Measurements from ENCODE around the gene MED27.
A peak's percentile ranks its signal among the peaks of the same experiment; 100 is the strongest.

Gene MED27

GRCh38 chr9:131834721-131835120 is 244.9 kb downstream of the MED27 start:
- no peak for DNase-seq (ENCODE audit: low spot score)

- peak; percentile 6 for DNase-seq (ENCODE audit: low spot score)
Measured at GRCh38 chr9:131833906-131834305, 245.8 kb downstream of the MED27 start.

- no peak for DNase-seq (ENCODE audit: low spot score)
Measured at GRCh38 chr9:131833083-131833482, 246.6 kb downstream of the MED27 start.

GRCh38 chr9:131831380-131832165 is 248.1 kb downstream of the MED27 start:
- no peak for DNase-seq (ENCODE audit: low spot score)

- DNase-seq (ENCODE audit: low spot score), result no peak
Measured at GRCh38 chr9:131827821-131828369, 251.8 kb downstream of the MED27 start.

GRCh38 chr9:131826966-131827525 is 252.6 kb downstream of the MED27 start:
- no peak for DNase-seq (ENCODE audit: low spot score)

- no peak for DNase-seq (ENCODE audit: low spot score)
Measured at GRCh38 chr9:131826053-131826452, 253.6 kb downstream of the MED27 start.

GRCh38 chr9:131824953-131825495 is 254.6 kb downstream of the MED27 start:
- no peak for DNase-seq (ENCODE audit: low spot score)

- no peak for DNase-seq (ENCODE audit: low spot score)
Measured at GRCh38 chr9:131824155-131824594, 255.5 kb downstream of the MED27 start.

GRCh38 chr9:131823701-131824146 is 255.9 kb downstream of the MED27 start:
- DNase-seq (ENCODE audit: low spot score), result no peak

- no peak for DNase-seq (ENCODE audit: low spot score)
Measured at GRCh38 chr9:131818089-131818488, 261.6 kb downstream of the MED27 start.

- no peak for DNase-seq (ENCODE audit: low spot score)
Measured at GRCh38 chr9:131817627-131818026, 262.0 kb downstream of the MED27 start.

- no peak for DNase-seq (ENCODE audit: low spot score)
Measured at GRCh38 chr9:131817073-131817472, 262.6 kb downstream of the MED27 start.

GRCh38 chr9:131815970-131816873 is 263.4 kb downstream of the MED27 start:
- DNase-seq (ENCODE audit: low spot score), result no peak

GRCh38 chr9:131814707-131815106 is 265.0 kb downstream of the MED27 start:
- DNase-seq (ENCODE audit: low spot score), result no peak

GRCh38 chr9:131813116-131813515 is 266.6 kb downstream of the MED27 start:
- DNase-seq (ENCODE audit: low spot score), result no peak

- DNase-seq (ENCODE audit: low spot score), result no peak
Measured at GRCh38 chr9:131812116-131812790, 267.4 kb downstream of the MED27 start.

GRCh38 chr9:131811405-131811804 is 268.3 kb downstream of the MED27 start:
- no peak for DNase-seq (ENCODE audit: low spot score)

- no peak for DNase-seq (ENCODE audit: low spot score)
Measured at GRCh38 chr9:131810351-131811170, 269.1 kb downstream of the MED27 start.
